ENCODE results near the gene TRPM3.

The TRPM3 gene

DNA sequence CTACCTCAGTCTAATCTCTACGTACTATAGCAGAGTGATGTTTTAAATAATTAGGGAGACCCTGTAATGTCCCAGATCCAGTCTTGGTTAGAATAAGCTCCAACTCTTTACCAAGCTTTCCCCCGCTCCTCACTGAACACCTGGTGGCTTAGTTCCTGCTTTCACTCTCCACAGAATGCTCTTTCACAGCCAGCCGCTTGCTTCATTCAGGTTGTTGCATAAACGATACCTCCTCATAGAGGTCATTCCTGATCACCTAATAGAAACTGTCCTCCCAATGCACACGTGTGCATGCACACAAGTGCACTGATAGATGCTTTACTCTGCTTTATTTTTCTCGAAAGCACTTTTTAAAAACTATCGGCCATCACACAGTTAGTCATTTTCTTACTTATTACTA lies 298.1 kb downstream of the TRPM3 start:
- no peak for DNase-seq (ENCODE audit: low read depth in 2 of 2)

DNA sequence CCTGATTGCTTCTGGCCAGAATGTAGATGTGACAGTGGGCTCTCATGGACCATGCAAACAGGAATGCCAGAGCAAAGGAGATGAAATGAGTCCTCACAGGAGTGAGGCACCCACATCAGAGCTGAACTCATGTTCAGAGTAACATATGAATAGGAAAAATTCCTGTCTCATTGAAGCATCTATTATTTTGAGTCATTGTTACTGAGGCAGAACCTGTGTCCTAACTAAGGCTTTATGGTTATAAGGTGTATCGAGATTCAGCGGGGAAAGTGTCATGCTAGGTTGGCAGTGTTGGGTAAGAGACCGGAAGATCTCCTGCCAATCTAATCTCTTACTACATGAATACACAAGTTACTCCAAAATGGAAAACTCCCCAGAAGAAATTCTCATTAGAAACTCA lies 304.1 kb downstream of the TRPM3 start:
- no peak for DNase-seq (ENCODE audit: low read depth in 2 of 2)

DNA sequence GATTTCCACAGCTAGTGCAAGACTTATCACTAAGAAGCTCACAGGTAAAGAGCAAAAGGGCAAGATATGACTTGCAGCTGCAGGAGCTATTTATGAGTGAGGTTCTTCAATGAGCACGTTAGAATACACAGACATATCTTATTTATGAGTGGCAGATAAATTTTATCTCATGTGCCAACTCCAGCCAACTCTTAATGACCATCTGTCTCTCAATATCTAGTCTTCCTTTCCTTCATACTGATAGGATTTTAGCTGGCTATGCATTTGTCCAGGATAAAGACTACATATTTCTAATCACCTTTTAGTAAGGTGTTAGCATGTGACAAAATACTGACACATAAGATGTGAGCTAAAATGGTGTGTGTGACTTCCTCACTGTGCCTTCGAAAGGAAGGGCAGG lies 304.5 kb downstream of the TRPM3 start:
- no peak for DNase-seq (ENCODE audit: low read depth in 2 of 2)

DNA sequence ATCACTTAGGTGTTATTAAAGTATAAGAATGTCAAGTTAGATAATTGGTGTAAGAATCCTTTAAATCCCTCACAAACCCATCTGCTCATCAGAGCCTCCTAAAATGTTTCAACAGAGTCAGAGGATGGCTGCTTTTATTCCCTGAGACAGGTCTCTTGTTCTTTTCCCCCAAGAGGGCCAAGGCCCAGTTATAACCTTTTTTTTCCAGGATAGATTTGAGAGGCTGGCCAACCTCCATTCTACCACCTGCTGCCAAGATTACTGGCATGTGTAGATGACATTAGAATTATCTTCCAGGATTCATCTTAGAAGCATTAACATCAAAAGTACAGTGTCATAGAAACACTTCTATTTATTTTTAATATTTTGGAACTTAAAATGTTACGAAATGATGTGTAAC lies 305.1 kb downstream of the TRPM3 start:
- no peak for DNase-seq (ENCODE audit: low read depth in 2 of 2)

DNA sequence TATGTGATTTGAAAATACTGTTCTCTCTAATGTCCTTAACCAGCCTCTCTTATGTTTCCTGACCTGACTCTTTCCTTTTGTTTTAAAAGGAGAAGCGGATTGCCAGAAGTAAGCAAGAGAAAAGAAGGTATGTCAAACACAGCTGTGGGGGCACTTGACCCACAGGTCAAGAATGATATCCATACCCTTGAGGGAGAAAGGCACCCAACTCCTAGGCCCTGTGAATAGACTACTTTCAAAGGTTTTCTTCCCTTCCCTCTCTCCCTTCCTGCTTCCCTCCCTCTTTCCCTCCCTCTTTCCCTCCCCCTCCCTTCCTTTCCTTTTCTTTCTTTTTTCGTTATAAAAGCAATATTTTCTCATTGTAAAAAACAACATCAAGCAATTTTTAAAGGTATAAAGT lies 306.8 kb downstream of the TRPM3 start:
- no peak for DNase-seq (ENCODE audit: low read depth in 2 of 2)

DNA sequence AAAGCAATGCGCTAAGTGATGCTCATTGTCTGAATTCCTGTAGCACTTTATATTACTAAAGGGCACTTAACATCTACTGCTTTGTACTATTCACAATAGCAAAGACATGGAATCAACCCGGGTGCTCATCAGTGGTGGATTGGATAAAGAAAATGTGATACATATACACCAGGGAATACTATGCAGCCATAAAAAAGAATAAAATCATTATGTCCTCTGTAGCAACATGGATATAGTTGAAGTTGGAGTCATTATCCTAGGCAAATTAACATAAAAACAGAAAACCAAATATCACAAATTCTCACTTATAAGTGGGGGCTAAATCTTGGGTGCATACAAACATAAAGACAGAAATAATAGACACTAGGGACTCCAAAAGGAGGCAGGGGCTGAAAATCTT lies 308.3 kb downstream of the TRPM3 start:
- no peak for DNase-seq (ENCODE audit: low read depth in 2 of 2)

DNA sequence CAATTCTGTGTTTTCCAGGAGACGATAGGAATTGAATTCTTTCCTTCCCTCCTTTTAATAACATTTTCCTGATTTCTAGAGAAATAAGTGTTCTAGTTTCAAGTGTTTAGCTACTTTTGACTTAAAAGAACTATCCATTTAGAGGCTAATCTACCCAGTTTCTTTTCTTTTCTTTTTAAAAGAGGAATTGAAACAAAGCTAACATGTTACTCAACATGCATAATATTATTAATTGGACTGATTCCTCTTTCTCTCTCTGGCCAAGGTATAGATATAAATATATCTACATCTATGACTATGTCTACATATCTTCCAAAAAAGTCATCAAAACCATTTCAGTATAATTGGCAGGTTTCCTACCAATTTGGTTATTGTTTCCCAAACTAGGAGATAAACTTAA lies 309.8 kb downstream of the TRPM3 start:
- DNase-seq (ENCODE audit: low read depth in 2 of 2) = no peak

DNA sequence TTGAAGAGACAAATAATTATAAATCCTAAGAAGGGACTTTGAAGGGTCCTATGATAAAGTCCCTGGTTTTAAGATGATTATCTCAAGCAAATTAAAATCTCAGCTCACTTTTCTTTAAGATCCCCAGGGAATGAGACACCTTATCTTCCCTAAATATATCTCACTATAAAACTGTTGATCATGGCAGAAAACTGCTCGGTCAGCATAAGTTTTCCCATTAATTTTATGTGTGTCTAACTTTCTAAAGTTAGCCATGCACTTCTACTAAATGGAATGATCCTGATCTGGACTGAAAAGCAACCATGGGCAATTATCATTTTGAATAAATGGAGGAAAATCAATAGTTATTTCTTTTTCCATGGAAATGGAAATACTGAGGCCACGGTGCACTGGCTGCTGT lies 314.5 kb downstream of the TRPM3 start:
- DNase-seq (ENCODE audit: low read depth in 2 of 2) = no peak

DNA sequence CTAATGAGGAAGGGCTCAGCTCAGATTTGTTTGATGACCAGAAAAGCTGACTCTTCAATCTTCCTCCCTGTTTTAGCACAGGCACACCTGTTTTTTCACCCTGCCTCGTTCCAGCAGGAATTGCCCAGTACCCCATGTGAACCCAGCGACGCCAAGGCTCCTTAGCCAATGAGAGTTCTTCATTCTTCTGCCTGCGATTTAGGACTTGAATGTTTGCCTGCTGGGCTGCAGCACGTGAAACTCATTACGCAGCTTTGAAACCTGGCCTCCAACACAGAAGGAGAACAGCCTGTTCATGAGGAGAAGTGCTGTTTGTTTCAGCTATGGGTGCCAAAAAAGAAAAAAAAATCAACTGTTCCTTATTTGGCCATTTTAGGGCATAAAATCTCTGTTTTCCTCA lies 315.5 kb downstream of the TRPM3 start:
- no peak for DNase-seq (ENCODE audit: low read depth in 2 of 2)

DNA sequence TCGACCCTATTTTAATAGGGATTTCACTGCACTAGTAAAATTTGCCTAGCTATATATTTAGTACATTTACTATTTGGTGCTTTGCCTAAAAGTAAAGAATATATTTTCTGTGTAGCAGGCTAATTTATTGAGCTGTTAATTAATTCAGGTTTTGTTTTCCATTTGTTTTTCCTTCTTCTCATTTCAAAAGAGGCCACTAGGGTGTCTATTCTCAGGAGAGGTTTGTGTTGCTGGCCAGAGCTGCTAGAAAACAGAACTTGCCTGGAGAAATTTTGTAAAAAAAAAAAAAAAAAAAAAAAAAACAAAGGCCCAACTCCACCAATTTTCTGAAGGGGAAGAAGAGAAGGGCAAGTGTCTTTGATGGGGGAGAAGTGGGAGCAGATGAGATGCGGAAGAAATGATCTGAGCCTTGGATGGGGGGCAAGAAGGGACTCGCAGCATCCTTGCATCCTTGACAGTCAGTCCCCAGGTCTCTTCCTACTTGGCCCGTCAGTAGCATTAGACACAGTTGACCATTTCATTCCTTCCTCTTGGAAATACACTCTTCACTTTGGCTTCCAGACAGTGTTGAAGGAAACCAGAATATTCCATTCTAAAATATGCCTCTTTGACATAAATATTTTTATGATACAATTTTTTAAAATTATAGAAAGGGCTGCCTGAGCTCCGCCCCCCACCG lies 318.5 kb downstream of the TRPM3 start:
- DNase-seq (ENCODE audit: low read depth in 2 of 2) = no peak

DNA sequence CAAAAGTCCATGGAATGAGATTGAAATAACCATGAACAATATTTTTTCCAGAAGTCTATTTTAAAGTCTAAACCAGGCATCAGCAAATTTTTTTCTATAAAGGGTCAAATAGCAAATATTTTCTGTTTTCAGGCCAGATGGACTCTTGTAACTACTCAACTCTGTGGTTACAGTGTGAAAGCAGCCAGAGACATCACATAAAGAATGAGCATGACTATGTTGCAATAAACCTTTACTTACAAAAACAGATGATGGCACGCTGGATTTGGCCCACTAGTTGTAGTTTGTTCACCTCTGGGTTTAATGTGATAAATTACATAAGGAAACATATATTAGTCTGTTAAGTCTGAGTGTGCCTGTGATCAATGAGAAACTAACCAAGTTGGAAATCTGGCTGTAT lies 319.2 kb downstream of the TRPM3 start:
- no peak for DNase-seq (ENCODE audit: low read depth in 2 of 2)

DNA sequence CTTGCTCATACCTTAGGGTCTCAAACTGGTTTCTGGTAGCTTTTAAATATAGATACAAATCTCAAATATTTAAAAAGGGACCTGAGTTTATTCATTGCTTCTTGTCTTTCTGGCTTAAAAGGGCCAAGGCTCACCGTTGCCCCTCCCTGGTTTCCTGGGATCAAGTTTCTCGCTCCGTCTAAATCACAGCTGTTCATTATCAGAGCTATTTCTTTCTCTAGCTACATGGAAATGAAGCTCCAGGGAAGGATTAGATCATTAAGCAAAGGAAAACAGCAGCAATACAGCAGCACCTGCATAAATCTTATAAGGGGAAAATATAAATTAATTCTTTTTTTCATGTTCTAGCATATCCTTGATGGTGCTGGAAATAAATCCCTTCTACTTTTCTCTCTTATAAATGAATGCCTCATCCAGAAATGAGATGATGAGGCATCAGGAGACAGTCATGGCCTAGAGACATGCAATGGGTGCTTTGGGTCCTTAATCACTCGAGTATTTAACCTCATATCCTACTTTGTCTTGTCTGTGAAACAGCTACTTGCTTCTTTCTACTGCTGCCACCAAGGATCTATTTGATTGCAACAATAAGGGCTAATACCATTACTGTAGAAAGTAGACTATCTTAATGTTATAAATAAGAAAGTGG lies 320.1 kb downstream of the TRPM3 start:
- DNase-seq (ENCODE audit: low read depth in 2 of 2) = no peak

DNA sequence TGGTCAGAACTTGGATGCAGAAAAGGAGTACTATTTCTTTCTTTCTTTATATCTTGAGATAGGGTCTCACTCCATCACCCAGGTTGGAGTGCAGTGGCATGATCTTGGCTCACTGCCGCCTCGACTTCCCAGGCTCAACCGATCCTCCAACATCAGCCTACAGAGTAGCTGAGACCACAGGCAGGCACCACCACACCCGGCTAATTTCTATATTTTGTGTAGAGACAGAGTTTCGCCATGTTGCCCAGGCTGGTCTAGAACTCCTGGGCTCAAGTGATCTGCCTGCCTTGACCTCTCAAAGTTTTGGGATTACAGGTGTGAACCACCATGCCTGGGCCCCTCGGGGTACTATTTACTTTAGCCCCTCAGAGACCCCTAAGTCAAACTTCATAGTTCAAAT lies 323.4 kb downstream of the TRPM3 start:
- DNase-seq (ENCODE audit: low read depth in 2 of 2) = no peak

DNA sequence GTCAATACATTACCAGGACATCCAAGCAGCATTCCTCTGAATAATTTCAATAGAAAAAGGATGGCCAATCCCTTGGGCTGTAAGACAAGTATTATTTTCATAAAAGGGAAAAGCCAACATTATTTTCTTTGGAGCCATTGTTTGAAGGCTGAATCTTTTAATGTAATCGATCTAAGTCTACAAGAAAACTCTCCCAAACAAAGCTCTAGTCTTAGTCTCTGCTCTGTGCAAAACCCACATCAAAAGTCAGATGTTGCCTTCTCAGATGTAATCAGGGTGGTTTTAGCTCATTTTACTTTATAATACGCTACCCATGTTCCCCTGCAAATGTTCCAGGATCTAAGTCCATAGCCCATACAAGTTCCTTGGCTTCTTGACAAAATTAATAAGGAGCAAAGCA lies 325.6 kb downstream of the TRPM3 start:
- DNase-seq (ENCODE audit: low read depth in 2 of 2) = no peak

DNA sequence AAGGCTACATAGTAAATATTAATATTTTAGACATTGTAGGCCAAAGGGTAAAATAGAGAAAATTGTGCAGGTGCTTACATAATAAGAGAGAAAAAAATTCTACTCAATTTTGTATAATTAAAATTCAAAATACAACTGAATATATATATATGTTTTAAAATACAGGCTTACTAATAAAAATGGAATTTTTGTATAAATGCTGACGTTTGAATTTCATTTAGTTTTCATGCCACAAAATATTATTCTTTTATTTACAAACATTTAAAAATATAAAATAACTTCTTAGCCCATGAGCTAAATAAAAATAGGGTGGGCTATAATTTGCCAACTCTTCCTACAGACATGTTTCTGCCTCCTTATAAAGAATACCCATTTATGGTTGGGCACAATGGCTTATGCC lies 328.6 kb downstream of the TRPM3 start:
- DNase-seq (ENCODE audit: low read depth in 2 of 2) = no peak

DNA sequence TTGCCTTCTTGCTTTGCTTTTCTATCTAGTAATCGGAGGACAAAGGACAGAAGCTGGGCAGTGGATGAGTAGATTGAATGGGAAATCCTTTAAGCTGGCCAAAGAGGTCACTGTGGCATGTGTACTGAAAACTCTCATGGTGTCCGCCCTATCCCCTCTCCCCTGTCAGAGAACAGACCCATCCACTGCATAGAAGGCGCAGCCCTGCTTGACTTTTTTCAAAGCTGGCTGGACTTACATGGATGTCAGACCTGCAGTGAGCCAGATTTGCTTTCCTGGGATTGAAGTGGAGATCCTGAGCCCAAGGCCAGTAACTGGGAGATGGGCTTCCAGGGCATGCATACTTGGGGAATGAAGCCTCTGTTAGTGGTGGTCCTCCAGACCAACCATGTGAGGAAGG lies 329.5 kb downstream of the TRPM3 start:
- no peak for DNase-seq (ENCODE audit: low read depth in 2 of 2)

DNA sequence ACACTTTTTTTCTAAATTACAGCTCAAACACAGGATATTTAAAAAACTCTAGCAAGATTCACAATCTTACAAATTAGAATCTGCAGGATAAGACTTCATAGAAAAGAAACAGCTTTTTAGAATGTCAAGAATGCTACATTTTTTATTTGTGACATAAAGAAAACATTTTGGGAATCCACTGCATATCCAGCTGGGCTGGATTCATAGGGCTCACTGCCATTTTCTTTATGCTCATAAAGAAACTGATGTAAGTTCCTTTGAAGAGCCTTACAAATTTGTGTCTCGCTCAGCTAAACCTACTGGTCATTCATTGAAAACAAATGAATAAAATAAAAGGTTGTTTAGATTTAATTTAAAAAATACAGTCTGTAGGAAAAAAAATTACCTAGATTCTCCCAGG lies 332.3 kb downstream of the TRPM3 start:
- no peak for DNase-seq (ENCODE audit: low read depth in 2 of 2)

DNA sequence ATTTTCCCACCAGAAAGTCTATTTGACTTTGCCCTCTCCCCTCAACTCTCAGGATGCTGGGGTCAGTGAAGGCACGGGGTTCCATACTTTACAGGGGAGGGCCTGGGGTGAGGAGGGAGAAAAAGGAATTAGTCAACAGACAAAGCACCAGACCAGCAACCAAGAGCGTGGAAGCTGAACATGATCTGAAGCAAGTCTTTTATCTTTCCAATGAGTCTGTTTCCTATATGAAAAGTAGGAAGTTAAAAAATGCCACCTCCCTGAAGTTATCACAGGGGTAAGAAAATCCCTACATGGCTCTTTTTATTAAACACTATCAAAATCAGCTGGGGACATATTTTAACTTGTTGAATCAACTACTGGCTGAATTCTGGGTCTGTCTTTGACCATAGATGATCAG lies 337.0 kb downstream of the TRPM3 start:
- DNase-seq (ENCODE audit: low read depth in 2 of 2) = no peak

DNA sequence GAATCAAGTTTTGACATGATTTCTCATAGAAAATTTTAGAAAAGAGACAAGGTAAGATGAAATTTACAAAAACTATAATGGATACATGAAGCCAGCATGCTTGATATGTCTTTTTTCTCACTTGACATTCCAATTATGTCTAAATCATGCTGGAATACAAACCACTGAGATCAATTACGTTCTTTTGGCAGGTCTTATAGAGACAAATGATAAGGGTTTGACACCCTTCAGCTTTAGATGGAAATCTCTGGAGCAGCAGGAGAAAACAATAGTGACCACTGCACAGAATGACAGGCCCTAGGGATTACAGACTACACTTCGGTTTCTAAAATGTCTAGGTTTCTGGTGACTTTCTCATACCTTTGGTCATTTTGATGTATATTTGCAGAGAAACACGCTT lies 342.9 kb downstream of the TRPM3 start:
- no peak for DNase-seq (ENCODE audit: low read depth in 2 of 2)

DNA sequence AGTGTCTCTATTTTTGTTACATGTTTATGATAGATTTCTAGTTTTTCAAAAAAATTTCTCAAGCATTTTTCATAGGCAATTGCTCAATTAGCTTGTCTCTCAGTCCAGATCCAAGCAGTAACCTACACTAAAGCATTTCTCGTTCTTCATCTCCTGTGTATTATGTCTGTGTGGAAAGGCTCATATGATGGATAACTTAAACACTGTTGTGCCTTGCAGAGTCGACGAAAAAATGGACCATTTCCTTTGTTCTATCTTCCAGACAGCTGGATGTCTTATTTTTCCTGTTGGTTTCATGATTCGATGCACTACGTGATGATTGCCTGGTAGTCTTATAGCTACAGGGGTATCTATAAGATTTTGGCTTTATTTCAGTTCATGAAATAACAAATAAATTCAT lies 347.8 kb downstream of the TRPM3 start:
- DNase-seq (ENCODE audit: low read depth in 2 of 2) = no peak

DNA sequence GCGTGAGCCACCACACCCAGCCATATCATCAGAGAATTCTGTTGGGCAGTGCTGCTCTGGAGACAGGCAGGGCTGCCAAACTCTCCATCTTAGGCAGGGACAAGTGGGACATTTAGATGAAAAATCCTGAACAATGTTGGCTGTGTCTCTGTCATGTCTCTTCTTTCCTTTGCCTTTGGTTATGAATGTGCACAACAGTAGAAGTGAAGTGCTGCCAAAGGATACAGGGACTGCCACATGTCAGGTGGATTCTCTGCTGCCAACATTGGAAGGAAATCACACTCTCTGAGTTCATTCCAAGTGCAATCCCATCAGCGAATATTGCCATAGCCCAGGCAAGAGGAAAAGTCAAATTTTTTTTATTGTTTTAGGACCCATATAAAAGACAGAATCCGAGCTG lies 348.8 kb downstream of the TRPM3 start:
- DNase-seq (ENCODE audit: low read depth in 2 of 2) = no peak

DNA sequence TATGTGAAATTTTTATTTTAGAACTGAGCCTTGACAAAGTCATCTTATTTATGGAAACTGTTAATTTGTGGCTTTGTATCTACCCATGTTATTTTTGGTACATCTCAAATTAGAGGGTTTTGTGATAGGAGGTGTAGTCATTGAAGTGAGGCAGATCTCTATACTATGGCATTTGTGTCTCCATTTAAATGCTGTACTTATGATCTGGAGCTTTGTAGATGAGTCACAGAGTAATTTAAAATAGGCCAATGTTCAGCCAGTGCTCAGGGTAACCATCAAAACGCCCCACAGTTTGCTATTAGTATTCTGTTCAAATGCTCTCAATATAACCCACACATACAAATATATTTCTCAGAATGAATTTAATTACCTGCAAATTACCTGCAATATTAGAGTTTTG lies 355.5 kb downstream of the TRPM3 start:
- no peak for DNase-seq (ENCODE audit: low read depth in 2 of 2)

DNA sequence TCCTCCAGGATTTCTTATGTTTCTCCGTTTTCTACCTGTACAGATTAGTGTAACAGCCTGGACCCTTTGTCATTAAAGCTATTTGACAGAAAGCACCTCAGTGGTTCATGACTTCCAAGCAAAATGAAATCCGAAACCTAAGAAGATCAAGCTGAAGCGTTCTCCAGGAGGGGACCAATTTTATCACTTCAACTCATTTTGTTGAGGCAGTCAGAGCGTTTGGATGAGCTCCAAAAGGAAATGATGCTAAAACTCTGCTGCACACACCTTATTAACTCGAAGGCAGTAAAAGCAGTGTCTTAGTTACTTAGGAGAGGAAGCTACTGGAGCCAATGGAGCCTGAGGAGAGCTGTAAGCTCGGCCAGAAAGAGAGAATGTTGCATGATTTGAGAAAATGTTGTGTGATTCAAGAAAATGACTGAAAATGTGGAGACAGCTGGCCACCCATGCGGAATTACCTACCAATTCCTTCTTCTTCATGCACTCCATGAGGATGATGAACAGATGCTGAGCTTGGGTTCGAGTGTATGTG lies 360.2 kb downstream of the TRPM3 start:
- no peak for DNase-seq (ENCODE audit: low read depth in 2 of 2)

DNA sequence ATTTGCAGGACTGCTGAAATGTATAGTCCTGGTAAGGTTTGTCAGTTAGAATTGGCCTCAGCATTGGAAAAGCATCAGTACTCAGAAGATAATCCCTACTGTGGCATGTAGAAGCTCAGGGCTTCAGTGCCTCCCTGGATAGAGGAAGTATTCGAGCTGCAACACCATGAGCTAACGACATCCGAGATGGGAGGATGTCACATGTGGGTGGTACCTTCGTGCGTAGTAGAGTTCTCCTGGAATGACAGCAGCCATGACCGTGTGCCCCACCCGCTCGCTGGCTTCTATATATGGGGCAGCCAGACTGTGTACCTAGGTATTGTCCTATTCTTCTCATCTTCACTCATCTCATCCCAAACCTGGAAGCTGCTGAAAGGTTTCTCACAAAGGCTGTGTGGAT lies 361.2 kb downstream of the TRPM3 start:
- no peak for DNase-seq (ENCODE audit: low read depth in 2 of 2)

All from stimulated activated CD8-positive, alpha-beta memory T cell treated with anti-CD3 and anti-CD28 coated beads, Interleukin-7, amount 100 ng/mL, for 1 hour (primary cell).